ENCODE measurements around the gene ADAT1. TPM values are rescaled to one million over a fixed set of nuclear protein-coding genes. Genes with fewer than 3 reads are reported as not detected.

Gene ADAT1
- polyA plus RNA-seq, 1 of the 3 experiments (the other 2 are of a cell fraction), result 51.1 TPM

GRCh38 chr16:75576384-75576811 is 46.7 kb downstream of the ADAT1 start:
- peaks cover 36 to 72% of the 10 kb centered on the region in 2 experiments for H3K36me3 ChIP-seq (replicated peaks in 1 of 2; ENCODE audit: control insufficient read depth in 1 of 2, insufficient read depth in 2 of 2, low read length in 1 of 2)
- peaks cover 8% of the 10 kb centered on the region for H3K79me2 ChIP-seq (ENCODE audit: insufficient read depth)
- 80% methylated on average over 3 of the region's 3 CpGs for WGBS (ENCODE audit: low lambda C conversion rate)

GRCh38 chr16:75575958-75576357 is 47.1 kb downstream of the ADAT1 start:
- TF ChIP-seq JUND (IDR thresholded peaks at IDR 0.05), result no peak
- TF ChIP-seq NRF1 (IDR thresholded peaks at IDR 0.05; ENCODE audit: low read depth, low read length), result no peak
- no peak for TF ChIP-seq REST (IDR thresholded peaks at IDR 0.05; ENCODE audit: low read depth, low read length)
- TF ChIP-seq EZH2phosphoT487 (IDR thresholded peaks at IDR 0.05; ENCODE audit: borderline replicate concordance, low read depth), result no peak
- TF ChIP-seq CTCF (IDR thresholded peaks at IDR 0.05), result no peak
- Histone ChIP-seq H3K36me3 (replicated peaks in 1 of 2; ENCODE audit: control insufficient read depth in 1 of 2, insufficient read depth in 2 of 2, low read length in 1 of 2) (peaks cover 36 to 77% of the 10 kb centered on the region in 2 experiments), H3K4me1 (ENCODE audit: control insufficient read depth in 1 of 2, insufficient read depth in 2 of 2, low read depth in 1 of 2, low read length in 1 of 2) (peaks cover 0 to 2% of the 10 kb centered on the region in 2 experiments; a peak in 1 of 4 replicates), H4K20me1 (ENCODE audit: insufficient read depth) (no peaks in the 10 kb centered on the region), H3K9ac (no peak overlapping the region), H3K27me3 (ENCODE audit: insufficient read depth) (no peaks in the 10 kb centered on the region), H3K4me2 (no peak overlapping the region), H2AFZ (ENCODE audit: low read depth) (no peak overlapping the region), H3K9me2 (no peaks in the 10 kb centered on the region), H3K79me2 (ENCODE audit: insufficient read depth) (peaks cover 8% of the 10 kb centered on the region), H3K27ac (ENCODE audit: low read depth in 2 of 2, low read length in 1 of 2) (no peak overlapping the region), H3K9me3 (no peaks in the 10 kb centered on the region), H3F3A (replicated peaks; ENCODE audit: insufficient read depth) (no peaks in the 10 kb centered on the region), H3K4me3 (ENCODE audit: low read depth in 2 of 2, low read length in 1 of 2) (no peak overlapping the region)
- DNase-seq, result no peak
- POLR2A ChIA-PET, result no interaction called here
- 79% methylated on average over 3 of the region's 3 CpGs for WGBS (ENCODE audit: low lambda C conversion rate)
- CTCF ChIA-PET, result interaction anchor here (0.7 to 1.1 kb wide), 2 partner anchors 46 to 188 kb away, joined by 3 to 4 read pairs; no protein-coding TSS in a partner anchor

More at GRCh38 chr16:75576384-75576811, 46.7 kb downstream of the ADAT1 start:
- peaks cover 0 to 2% of the 10 kb centered on the region in 2 experiments; a peak in 1 of 4 replicates for H3K4me1 ChIP-seq (ENCODE audit: control insufficient read depth in 1 of 2, insufficient read depth in 2 of 2, low read depth in 1 of 2, low read length in 1 of 2)
- H4K20me1 ChIP-seq (ENCODE audit: insufficient read depth), result no peaks in the 10 kb centered on the region
- DNase-seq, result no peak
- H3K27me3 ChIP-seq (ENCODE audit: insufficient read depth), result no peaks in the 10 kb centered on the region
- no peak overlapping the region for H3K4me2 ChIP-seq
- POLR2A ChIA-PET, result interaction anchor here (1.2 kb wide), 1 partner anchor 47 kb away, joined by 3 read pairs; the partner anchor contains the start of gene ADAT1
- H3K27ac ChIP-seq (ENCODE audit: low read depth in 2 of 2, low read length in 1 of 2), result no peak overlapping the region; a peak in 1 of 4 replicates
- no peak for TF ChIP-seq CTCF (IDR thresholded peaks at IDR 0.05)
- TF ChIP-seq MEF2A (IDR thresholded peaks at IDR 0.05; ENCODE audit: borderline replicate concordance, low read depth), result no peak
- no peak for TF ChIP-seq FOSL2 (IDR thresholded peaks at IDR 0.05; ENCODE audit: borderline replicate concordance, low read depth)
- no peak for TF ChIP-seq NRF1 (IDR thresholded peaks at IDR 0.05; ENCODE audit: low read depth, low read length)
- no peak for TF ChIP-seq RCOR1 (IDR thresholded peaks at IDR 0.05; ENCODE audit: low read length)
- no peak for TF ChIP-seq USF2 (IDR thresholded peaks at IDR 0.05; ENCODE audit: borderline replicate concordance, low read depth, low read length)
- TF ChIP-seq EP300 (IDR thresholded peaks at IDR 0.05; ENCODE audit: borderline replicate concordance in 1 of 2, low read depth in 1 of 2, low read length in 1 of 2), result no peak
- TF ChIP-seq CHD2 (IDR thresholded peaks at IDR 0.05; ENCODE audit: low read length, partially characterized antibody), result no peak
- no peak for TF ChIP-seq USF1 (IDR thresholded peaks at IDR 0.05; ENCODE audit: borderline replicate concordance, low read depth)
- TF ChIP-seq RAD21 (IDR thresholded peaks at IDR 0.05; ENCODE audit: low read length), result no peak
- H3F3A ChIP-seq (replicated peaks; ENCODE audit: insufficient read depth), result no peaks in the 10 kb centered on the region
- H3K4me3 ChIP-seq (ENCODE audit: low read depth in 2 of 2, low read length in 1 of 2), result no peak overlapping the region
- no peaks in the 10 kb centered on the region for H3K9me3 ChIP-seq
- CTCF ChIA-PET, result interaction anchor here (0.7 to 1.1 kb wide), 2 partner anchors 45 to 188 kb away, joined by 3 to 4 read pairs; no protein-coding TSS in a partner anchor
- H2AFZ ChIP-seq (ENCODE audit: low read depth), result no peak overlapping the region
- H3K9me2 ChIP-seq, result no peaks in the 10 kb centered on the region
- H3K9ac ChIP-seq, result no peak overlapping the region
